ENCODE results near the gene HSD3B2. TPM values are rescaled to one million over a fixed set of nuclear protein-coding genes. Genes with fewer than 3 reads are reported as not detected.

HSD3B2 gene
- total and polyA plus RNA-seq, 7 donors, result 5.4 TPM; not detected in 6

DNA sequence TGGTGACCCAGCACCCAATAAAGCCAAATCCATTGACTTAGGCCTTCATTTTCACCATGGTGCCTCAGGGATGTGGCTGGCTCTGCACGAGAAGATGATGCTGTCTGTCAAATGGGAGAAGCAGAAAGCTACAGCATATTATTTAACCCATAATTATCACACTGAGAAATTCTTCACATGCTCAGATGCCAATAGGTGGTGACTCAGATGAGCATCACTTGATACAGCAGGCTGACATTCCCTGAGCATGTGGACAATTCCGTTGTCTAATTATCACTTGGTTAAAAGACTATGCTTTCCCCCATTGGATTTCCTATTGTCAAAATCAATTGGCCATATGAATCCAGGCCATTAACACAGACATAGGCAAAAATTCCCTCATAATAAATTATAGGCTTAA lies 48.0 kb downstream of the HSD3B2 start:
- H3K4me1 ChIP-seq, result no peaks in the 10 kb centered on the region
- H3K27me3 ChIP-seq (ENCODE audit: insufficient read depth in 3 of 3, low read length in 2 of 3), result no peaks in the 10 kb centered on the region
- intact Hi-C loops (cut with DNase I), result no loop called here
- DNase-seq (no peak), ATAC-seq (no peak)
- H3K4me3 ChIP-seq, result no peak overlapping the region
- H3K27ac ChIP-seq, result no peak overlapping the region
- WGBS, 3 donors, result 87 to 90% (median 87%) methylated on average over 2 of the region's 2 CpGs
- TF ChIP-seq, protein P1, sequence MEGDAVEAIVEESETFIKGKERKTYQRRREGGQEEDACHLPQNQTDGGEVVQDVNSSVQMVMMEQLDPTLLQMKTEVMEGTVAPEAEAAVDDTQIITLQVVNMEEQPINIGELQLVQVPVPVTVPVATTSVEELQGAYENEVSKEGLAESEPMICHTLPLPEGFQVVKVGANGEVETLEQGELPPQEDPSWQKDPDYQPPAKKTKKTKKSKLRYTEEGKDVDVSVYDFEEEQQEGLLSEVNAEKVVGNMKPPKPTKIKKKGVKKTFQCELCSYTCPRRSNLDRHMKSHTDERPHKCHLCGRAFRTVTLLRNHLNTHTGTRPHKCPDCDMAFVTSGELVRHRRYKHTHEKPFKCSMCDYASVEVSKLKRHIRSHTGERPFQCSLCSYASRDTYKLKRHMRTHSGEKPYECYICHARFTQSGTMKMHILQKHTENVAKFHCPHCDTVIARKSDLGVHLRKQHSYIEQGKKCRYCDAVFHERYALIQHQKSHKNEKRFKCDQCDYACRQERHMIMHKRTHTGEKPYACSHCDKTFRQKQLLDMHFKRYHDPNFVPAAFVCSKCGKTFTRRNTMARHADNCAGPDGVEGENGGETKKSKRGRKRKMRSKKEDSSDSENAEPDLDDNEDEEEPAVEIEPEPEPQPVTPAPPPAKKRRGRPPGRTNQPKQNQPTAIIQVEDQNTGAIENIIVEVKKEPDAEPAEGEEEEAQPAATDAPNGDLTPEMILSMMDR (IDR thresholded peaks at IDR 0.05), result no peak
- H3K9me3 ChIP-seq, result no peaks in the 10 kb centered on the region
- H3K36me3 ChIP-seq (ENCODE audit: insufficient read depth in 1 of 2, low read depth in 1 of 2), result no peaks in the 10 kb centered on the region

DNA sequence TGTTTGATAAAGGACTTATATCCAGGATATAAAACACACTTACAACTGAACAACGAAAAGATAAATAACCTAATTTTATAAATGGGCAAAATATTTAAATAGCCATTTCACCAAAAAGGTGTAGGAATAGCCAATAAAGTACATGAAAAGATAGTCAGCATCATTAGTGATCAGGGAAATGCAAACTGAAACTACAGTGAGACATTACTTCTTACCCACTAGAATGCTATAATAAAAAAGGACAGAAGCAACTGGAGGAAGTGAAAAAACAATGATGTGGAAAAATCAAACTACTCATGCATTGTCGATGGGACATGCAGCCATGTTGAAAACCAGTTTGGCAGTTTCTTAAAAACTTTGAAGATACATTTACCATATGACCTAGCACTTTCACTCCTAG lies 48.6 kb downstream of the HSD3B2 start:
- Histone ChIP-seq H3K9me3 (no peaks in the 10 kb centered on the region), H3K4me1 (no peaks in the 10 kb centered on the region), H3K4me3 (no peak overlapping the region), H3K27ac (no peak overlapping the region), H3K36me3 (ENCODE audit: insufficient read depth in 1 of 2, low read depth in 1 of 2) (no peaks in the 10 kb centered on the region), H3K27me3 (ENCODE audit: insufficient read depth in 3 of 3, low read length in 2 of 3) (no peaks in the 10 kb centered on the region)
- intact Hi-C loops (cut with DNase I), result no loop called here
- WGBS, 3 donors, result 67 to 84% (median 72%) methylated on average over 2 of the region's 2 CpGs
- DNase-seq, result no peak
- TF ChIP-seq, protein P1 (IDR thresholded peaks at IDR 0.05), result no peak
- no peak for ATAC-seq

DNA sequence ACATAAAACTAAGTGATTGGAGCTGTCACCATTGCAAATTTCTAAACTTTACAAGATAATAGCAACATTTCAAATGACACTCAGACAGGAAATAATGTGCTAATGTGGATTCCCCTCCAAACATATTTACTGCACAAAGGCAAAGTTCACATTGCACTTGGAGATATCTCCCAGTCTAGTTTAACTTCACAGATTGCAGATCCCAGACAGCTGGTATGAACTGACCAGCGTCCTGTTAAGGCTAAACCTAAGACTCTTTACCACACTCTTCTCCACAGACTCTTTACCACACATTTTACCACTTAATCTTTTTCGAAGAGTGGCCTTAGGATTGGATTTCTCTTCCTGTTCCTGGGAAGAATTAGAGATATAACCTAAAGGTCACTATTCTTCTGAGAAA lies 51.5 kb downstream of the HSD3B2 start:
- no peak for ATAC-seq
- no peak for DNase-seq
- WGBS, 3 donors, result 57 to 66% (median 65%) methylated on average over 2 of the region's 2 CpGs
- H3K27ac ChIP-seq, result no peak overlapping the region
- intact Hi-C loops (cut with DNase I), result no loop called here
- no peak overlapping the region for H3K4me3 ChIP-seq
- H3K9me3 ChIP-seq, result no peaks in the 10 kb centered on the region
- H3K4me1 ChIP-seq, result no peaks in the 10 kb centered on the region
- no peaks in the 10 kb centered on the region for H3K36me3 ChIP-seq (ENCODE audit: insufficient read depth in 1 of 2, low read depth in 1 of 2)
- TF ChIP-seq, protein P1 (IDR thresholded peaks at IDR 0.05), result no peak
- H3K27me3 ChIP-seq (ENCODE audit: insufficient read depth in 3 of 3, low read length in 2 of 3), result no peaks in the 10 kb centered on the region

GRCh38 chr1:119467219-119467618 lies 52.3 kb downstream of the HSD3B2 start:
- intact Hi-C loops (cut with DNase I), result no loop called here
- no peak overlapping the region for H3K4me3 ChIP-seq

More at GRCh38 chr1:119467219-119467618, 52.3 kb downstream of the HSD3B2 start:
- H3K27ac ChIP-seq, result no peak overlapping the region
- no peaks in the 10 kb centered on the region for H3K27me3 ChIP-seq (ENCODE audit: insufficient read depth in 3 of 3, low read length in 2 of 3)
- DNase-seq (no peak), ATAC-seq (no peak)
- no peaks in the 10 kb centered on the region for H3K4me1 ChIP-seq
- 94 to 100% (median 98%) methylated on average over 1 of the region's 1 CpG for WGBS, 3 donors
- H3K36me3 ChIP-seq (ENCODE audit: insufficient read depth in 1 of 2, low read depth in 1 of 2), result no peaks in the 10 kb centered on the region
- TF ChIP-seq, protein P1 (IDR thresholded peaks at IDR 0.05), result no peak
- no peaks in the 10 kb centered on the region for H3K9me3 ChIP-seq

Measured in psoas muscle (tissue), 8 donors.